NOMO-1 treated with dmso at 0.1 percent for 144 hours (cell line): ENCODE data around the gene RBM20.

ENCODE experiments used
- DNase-seq: peaks from one replicate; lab custom pipeline; 2025; ENCODE audit not compliant: unreplicated experiment; lab: John Stamatoyannopoulos, UW

RBM20 gene

DNA sequence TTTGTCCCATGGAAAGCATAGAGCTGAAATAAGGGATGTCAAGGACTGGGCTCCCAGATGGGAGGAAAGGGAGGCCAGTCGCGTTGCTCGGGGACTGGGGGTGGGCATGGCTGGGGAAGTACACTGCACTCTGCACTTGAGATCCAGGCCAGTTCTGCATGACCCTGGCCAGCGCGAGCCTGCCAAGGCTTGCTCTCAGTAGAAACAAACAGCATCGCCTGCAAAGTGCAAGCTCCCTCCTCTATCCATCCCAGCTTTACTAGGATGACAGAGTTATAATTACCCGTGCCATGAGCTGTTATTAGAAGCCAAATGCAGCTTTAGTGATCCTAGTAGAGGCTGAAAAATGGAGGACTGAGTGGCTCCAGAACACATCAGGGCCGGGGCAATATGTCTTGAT, 183.7 kb downstream of the RBM20 start:
- DNase-seq = no peak

GRCh38 chr10:110828525-110828924, 184.4 kb downstream of the RBM20 start:
- no peak for DNase-seq

- no peak for DNase-seq
Measured at GRCh38 chr10:110829721-110830410, 185.7 kb downstream of the RBM20 start.

DNA sequence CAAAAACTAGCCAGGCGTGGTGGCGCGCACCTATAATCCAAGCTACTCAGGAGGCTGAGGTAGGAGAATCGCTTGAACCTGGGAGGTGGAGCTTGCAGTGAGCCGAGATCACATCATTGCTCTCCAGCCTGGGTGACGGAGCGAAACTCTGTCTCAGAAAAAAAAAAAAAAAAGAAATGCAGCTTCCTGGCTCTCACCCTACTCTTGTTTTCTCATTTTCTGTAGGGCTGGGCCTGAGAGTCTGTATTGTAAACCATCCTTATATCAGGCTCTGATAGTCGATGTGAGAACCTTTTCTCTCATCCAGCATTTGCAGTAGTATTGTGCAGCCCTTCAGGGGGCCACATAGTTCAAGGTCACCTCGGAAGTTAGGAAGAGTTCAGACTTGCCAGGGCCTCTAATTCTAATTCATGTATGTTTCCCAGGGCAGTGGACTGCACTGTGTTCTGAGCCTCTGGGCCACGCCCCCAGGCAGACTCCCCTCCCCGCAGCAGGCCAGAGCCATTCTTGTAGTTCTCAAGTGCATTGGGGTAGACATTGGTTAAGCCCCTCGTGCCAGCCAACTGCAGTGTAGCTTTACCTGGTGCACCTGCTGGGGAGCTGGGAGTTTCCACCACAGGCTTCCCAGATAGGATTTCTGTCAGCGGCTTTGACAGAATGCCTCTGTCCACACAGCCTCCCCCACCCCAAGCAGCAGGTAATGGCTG, 189.3 kb downstream of the RBM20 start:
- no peak for DNase-seq

DNA sequence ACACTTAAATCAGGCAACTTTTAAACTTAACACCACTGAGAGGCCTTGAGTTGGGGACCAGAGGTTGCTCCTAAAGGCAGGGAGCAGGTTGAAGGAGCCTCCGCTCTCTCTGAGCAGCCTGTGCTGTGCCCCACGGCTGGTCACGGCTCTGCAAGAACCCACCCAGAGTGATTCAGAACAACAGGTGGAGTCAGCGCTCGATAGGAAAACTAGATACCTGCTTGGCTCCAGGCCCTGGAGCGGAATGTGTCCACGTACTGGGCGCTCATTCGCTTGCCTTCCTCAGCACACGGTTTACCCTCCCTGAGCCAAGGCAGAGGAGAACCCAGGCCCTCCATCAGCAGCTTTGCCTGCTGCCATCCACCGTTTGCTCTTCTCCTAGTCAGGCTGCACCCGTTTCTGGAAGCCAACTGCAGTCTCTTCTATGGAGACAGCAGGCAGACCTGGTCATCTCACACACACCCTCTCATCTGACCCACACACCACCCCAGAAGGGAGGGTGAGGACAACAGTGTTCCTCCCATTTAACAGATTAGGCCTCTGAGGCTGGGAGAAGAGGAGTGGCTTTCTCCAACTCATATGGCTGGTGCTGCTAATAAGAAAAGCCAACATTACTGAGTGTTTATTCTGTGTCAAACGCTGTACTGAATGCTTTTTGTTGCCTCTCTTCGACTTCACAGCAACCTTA, 189.9 kb downstream of the RBM20 start:
- no peak for DNase-seq

- DNase-seq = no peak
Measured at GRCh38 chr10:110834629-110835301, 190.6 kb downstream of the RBM20 start.

DNA sequence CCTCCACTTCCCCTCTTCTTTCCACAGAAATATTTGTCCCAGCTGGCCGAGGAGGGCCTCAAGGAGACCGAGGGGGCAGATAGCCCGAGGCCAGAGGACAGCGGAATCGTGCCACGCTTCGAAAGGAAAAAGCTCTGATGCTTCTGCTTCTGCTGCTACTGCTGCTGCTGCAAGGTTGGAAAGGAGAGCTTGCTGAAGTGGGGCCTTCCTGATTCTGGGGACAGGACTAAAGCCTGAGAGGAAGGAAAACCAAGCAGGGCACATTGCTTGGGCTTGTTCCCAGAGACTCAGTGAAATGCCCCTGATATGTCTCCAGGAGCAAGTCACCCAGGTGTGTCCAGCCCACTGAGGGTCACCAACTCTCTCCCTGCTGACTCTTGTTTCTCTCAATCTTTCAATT, 191.7 kb downstream of the RBM20 start:
- DNase-seq = no peak

GRCh38 chr10:110836706-110837105, 192.6 kb downstream of the RBM20 start:
- DNase-seq = no peak

DNA sequence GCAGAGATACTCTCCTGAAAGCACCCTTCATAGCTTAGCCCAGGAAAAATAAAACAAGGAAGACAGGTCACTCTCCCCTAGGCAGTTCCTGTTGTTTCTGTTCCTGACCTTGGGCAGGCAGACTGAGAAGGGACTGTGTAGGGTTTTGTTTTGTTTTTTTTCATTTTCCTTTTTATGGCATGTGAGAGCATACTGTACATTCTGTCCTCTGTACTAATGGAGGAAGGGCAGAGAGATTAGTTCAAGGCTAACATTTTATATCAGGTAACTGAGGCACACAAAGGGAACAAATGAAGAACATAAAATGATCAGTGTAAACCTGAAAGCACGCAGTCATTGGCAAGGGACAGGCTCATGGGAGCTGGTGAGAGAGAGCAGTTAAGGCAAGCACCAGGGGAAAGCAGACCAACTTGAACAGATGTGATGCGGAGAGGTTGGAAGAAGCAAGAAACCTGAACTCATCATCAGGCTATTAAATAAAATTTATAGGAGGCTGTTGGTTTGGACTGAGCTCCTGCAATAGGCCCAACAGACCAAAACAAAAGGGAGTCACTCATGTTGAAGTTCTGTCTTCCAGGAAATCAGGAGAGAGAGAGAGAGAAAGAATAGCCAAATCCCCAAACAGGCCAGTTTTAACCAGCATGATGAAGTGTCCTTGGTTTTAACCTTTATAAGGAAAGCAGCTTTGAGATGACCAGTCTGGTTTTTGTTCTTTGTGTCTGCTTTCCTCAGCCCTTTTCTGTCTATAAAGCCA, 193.5 kb downstream of the RBM20 start:
- no peak for DNase-seq

- no peak for DNase-seq
Measured at GRCh38 chr10:110840225-110840922, 196.2 kb downstream of the RBM20 start.

DNA sequence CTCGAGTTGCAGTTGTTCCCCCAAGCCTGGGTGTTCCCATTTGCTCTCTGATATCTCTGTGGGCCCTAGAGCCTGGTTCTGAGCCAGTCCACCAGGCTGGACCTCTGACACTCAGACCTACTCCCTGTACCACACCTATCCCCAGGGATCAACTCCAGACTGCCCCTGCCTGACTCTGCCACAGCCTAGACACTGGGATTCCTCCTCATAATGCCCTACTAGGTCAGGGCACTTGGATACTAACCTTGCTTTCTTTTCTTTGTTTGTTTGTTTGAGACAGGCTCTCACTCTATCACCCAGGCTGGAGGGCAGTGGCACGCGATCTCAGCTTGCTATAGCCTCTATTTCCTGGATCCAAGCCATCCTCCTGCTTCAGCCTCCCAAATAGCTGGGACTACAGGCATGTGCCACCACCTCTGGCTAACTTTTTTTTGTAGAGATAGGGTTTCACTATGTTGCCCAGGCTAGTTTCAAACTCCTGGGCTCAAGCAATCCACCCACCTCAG, 196.8 kb downstream of the RBM20 start:
- DNase-seq = no peak

GRCh38 chr10:110841767-110842267, 197.7 kb downstream of the RBM20 start:
- no peak for DNase-seq

- DNase-seq = no peak
Measured at GRCh38 chr10:110842326-110842904, 198.3 kb downstream of the RBM20 start.

DNA sequence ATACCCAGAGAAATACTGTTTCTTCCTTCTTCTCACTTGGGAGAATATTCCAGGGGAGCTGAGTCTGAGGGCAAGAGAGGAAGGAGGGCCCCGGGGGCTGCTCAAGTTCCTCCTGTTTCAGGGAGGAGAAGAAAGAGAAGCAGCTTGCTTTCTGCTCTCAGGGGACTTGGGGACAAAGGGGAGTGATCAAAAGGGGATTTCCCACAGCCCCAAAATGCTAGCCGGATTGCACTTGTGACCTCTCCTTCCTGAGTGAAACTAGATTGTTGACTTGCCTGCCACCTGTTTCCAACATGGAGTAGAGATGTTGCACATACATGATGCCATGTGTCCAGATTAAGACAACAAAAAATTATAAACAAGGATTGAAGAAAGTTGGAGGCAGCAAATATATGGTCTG, 198.9 kb downstream of the RBM20 start:
- DNase-seq = no peak

DNA sequence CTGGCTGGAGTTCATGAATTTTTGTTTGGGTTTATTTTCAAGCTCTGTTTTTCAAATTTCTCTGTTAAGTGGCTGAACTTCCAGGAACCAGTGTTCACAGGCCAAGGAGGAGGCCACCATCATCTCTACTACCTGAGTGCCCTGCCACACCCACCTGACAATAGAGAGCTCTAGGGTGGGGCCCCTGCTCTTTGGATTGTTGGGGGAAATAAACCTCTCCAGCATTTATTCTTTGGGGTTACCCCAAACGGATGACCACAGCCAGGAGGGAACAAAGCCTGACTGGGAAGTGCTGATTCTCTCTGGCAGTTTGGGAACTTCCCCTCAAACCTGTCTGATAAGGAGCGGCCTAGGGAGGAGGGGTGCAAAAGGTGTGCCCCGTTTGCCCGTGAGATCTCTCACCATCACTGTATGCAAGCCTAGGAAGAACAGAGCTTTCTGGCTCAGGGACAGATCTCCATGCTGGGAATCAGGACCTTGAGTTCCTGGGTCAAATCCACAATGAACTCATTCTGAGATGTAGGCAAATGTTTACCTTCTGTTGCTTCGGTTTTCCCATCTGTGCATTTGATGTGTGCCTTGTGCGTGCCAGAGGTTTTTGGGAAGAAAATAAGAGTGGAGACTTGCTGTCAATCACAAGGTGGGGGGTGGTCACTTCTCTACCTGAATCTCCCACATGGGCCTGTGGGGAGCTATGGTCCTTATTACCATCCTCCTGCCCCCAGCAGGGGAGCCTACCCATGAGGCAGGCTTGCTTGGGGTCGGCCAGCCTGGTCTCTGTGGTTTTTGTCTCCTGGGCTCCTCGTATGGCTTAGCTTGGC, 199.9 kb downstream of the RBM20 start:
- no peak for DNase-seq

DNA sequence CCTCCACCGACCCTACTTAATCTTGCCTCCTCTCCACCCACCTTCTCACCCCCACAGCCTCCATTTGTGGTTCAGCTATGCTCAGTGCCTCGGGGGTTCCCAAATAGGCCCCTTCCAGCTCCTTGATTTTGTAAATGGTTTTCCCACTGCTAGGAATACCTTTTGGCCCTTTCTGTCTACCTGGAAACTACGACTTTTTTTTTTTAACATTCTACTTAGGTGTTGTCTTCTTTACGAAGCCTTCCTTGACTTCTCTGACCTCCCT, 200.4 kb downstream of the RBM20 start:
- no peak for DNase-seq

DNA sequence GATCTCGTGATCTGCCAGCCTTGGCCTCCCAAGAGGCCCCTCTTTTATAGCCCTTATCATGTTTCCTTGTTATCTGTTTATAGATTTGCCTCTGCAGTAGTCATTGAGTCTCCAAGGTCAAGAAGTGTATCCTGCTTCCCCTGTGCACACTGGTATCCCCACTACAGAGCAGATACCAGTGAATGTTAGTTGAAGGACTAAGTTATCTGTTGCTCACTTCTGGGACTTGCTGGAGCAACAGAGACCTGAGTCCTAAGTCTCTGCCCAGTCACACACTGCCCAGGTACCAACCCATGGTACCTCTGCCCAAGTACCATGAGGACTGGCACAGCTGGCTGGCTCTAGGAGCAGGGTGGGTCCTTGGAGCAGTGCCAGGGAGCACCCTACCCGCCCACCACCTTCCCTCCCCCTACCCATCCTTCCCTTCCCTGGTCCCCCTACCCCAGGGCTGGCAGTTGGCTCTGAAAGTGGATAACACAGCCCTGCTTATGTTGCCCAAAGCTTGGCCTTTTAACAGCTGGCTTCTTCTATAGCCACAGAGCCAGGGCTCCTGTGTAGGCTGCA, 201.1 kb downstream of the RBM20 start:
- no peak for DNase-seq

DNA sequence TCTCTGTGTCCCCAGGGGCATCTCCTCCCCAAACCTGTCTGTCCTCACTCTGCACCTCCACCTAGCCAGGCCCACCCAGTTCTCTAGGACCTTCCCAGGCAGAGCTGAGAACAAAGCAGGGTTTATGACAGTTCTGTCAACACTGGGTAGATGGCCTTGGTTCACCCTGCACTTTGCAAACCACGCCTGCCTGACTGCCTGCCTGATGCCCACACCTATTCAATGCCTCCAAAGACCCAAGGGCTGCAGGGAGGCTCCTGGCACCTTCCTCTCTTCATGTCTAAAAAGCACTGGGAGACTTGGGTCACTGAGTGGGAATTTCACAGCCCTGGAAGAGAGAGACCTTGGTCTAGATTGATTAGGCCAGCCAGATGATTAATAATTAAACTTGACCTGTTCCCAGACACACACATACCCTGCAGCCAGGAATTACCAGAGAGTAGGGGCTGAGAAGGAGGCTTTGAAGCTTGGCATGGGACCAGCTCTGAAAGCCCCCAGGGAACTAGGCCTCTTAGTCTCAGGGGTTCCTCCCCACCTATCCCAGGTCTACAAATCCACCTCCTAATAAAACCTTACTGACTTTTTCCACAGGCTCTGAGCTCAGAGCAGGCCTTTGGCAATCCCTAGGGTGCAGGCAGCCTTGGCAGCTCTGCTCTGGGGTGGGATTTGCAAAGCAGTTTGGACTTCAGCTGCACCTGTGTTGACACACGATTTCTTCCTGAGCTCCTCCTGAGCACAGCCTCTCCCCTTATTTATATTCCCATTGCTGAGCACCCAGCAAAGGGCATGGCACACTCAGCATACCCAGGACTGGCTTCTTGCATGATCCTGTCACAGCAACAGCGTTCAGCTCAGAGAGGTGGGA, 201.9 kb downstream of the RBM20 start:
- DNase-seq = no peak
